Tibial artery (tissue), 4 donors: ENCODE measurements around the gene HELT.
"Not testable (repeated sequence)": the region's sequence is repeated elsewhere in the genome, so short reads cannot be mapped to it uniquely, and the experiment has no call there.

ENCODE experiments used
- DNase-seq, 2 donors: peaks; one replicate each; pipeline ENCODE4 v3.0.0-alpha.2; 2019
- H3K27ac ChIP-seq, 2 donors: fragments of 200-600 bp; sonication (generic) in 1 of 2; 1 replicate in 1 of 2; 2 replicates in 1 of 2; pipeline ENCODE4 v1.5.1; 2018 to 2019; ENCODE audit warnings: mild to moderate bottlenecking in 1 of 2
- H3K27me3 ChIP-seq, 2 donors: fragments of 200-600 bp; sonication (generic) in 1 of 2; one replicate each; pipeline versions ENCODE4 v1.5.1 to v1.6.0; 2016 to 2019
- H3K36me3 ChIP-seq, 3 donors: fragments of 200-600 bp; sonication (generic) in 2 of 3; one replicate each; pipeline ENCODE4 v1.5.1; 2016 to 2019; ENCODE audit warnings: mild to moderate bottlenecking in 2 of 3
- H3K4me1 ChIP-seq, 4 donors: fragments of 200-600 bp; sonication (generic) in 2 of 4; 1 replicate in 3 of 4; 2 replicates in 1 of 4; pipeline ENCODE4 v1.5.1; 2016 to 2019
- H3K4me3 ChIP-seq, 2 donors: fragments of 200-600 bp; sonication (generic) in 1 of 2; 1 replicate in 1 of 2; 2 replicates in 1 of 2; pipeline ENCODE4 v1.5.1; 2018 to 2019; ENCODE audit warnings: mild to moderate bottlenecking in 2 of 2
- H3K9me3 ChIP-seq, 3 donors: fragments of 200-600 bp; sonication (generic) in 1 of 3; one replicate each; pipeline ENCODE4 v1.5.1; 2016 to 2019
- intact Hi-C: fragments of 100-400 bp; cut with DNase I; formaldehyde crosslinking; loops from one replicate; pipeline ENCODE4 v1.15.0; 2023; ENCODE audit warnings: low total_unique reads
- TF ChIP-seq, protein P1 (sequence below), 2 experiments: fragments of 200-600 bp in 1 of 2; fragments of 450-650 bp in 1 of 2; IDR thresholded peaks; one replicate each; pipeline ENCODE4 v1.5.1; 2017 to 2019; ENCODE audit warnings: antibody characterized with exemption in 2 of 2, mild to moderate bottlenecking in 1 of 2, moderate library complexity in 1 of 2

HELT gene

DNA sequence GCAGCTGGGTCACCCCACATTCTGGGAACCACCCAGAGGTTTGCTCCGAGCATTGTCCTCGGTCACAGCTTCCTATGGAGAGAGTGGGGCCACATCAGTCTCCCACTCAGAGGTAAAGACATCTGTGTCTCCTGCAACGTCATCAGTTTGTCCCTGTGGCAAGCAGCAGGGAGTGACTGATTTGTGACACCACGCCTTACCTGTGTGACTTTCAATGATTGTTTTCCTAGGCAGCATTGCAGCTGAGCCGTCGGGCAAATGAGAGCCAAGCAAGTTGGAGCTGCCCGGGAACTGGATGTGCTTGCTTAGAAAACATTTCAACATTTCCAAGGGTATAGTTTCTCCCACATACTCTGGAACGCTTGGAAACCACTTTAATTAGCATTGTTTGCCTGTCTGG lies 29.7 kb upstream of the HELT start:
- no peak overlapping the region for H3K27ac ChIP-seq
- no peaks in the 10 kb centered on the region for H3K9me3 ChIP-seq
- DNase-seq: no peak
- H3K4me3 ChIP-seq: no peak overlapping the region
- H3K36me3 ChIP-seq: no peaks in the 10 kb centered on the region
- peaks cover 0 to 7% of the 10 kb centered on the region in 2 donors for H3K27me3 ChIP-seq
- TF ChIP-seq, protein P1, sequence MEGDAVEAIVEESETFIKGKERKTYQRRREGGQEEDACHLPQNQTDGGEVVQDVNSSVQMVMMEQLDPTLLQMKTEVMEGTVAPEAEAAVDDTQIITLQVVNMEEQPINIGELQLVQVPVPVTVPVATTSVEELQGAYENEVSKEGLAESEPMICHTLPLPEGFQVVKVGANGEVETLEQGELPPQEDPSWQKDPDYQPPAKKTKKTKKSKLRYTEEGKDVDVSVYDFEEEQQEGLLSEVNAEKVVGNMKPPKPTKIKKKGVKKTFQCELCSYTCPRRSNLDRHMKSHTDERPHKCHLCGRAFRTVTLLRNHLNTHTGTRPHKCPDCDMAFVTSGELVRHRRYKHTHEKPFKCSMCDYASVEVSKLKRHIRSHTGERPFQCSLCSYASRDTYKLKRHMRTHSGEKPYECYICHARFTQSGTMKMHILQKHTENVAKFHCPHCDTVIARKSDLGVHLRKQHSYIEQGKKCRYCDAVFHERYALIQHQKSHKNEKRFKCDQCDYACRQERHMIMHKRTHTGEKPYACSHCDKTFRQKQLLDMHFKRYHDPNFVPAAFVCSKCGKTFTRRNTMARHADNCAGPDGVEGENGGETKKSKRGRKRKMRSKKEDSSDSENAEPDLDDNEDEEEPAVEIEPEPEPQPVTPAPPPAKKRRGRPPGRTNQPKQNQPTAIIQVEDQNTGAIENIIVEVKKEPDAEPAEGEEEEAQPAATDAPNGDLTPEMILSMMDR (IDR thresholded peaks at IDR 0.05): no peak
- intact Hi-C loops: no loop called here
- H3K4me1 ChIP-seq: peaks cover 0 to 4% (median 2%) of the 10 kb centered on the region in 4 donors

DNA sequence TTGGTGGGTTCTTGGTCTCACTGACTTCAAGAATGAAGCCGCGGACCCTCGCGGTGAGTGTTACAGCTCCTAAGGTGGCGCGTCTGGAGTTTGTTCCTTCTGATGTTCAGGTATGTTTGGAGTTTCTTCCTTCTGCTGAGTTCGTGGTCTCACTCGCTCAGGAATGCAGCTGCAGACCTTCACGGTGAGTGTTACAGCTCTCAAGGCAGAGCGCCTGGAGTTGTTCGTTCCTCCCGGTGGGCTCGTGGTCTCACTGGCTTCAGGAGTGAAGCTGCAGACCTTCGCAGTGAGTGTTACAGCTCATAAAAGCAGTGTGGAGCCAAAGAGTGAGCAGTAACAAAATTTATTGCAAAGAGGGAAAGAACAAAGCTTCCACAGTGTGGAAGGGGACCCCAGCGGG lies 29.0 kb upstream of the HELT start:
- DNase-seq, H3K4me1 ChIP-seq, H3K9me3 ChIP-seq, intact Hi-C loops, H3K4me3 ChIP-seq, H3K27ac ChIP-seq, H3K36me3 ChIP-seq, H3K27me3 ChIP-seq: not testable (repeated sequence)

DNA sequence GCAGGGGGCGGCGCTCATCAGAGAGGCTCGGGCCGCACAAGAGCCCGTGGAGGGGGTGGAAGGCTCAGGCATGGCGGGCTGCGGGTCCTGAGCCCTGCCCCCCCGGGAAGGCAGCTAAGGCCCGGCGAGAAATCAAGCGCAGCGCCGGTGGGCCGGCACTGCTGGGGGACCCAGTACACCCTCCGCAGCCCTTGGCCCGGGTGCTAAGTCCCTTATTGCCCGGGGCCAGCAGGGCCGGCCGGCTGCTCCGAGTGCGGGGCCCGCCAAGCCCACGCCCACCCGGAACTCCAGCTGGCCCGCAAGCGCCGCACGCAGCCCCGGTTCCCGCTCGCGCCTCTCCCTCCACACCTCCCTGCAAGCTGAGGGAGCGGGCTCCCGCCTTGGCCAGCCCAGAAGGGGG lies 28.2 kb upstream of the HELT start:
- H3K4me1 ChIP-seq, H3K36me3 ChIP-seq, H3K9me3 ChIP-seq, intact Hi-C loops, H3K4me3 ChIP-seq, DNase-seq, H3K27ac ChIP-seq, H3K27me3 ChIP-seq: not testable (repeated sequence)

DNA sequence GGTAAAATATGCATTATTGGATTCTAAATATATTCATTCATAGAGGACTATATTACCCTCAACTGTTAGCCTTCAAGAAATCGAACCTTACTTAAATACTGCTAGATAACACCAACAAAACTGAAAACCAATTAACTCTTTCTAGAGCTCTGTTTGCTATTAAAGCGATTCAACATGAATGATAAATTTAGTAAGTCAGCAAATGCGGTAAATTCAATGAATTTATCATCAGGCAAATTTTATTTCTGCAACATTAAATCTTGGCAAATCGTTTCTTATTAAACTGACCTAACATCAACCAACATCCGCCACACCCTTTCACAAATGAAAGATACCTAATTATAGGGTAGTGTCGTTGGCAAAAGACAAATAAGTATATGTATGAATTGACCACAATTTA lies 26.4 kb upstream of the HELT start:
- H3K36me3 ChIP-seq: no peaks in the 10 kb centered on the region
- H3K4me3 ChIP-seq: no peak overlapping the region
- TF ChIP-seq, protein P1 (IDR thresholded peaks at IDR 0.05): no peak
- H3K9me3 ChIP-seq: no peaks in the 10 kb centered on the region
- DNase-seq: no peak
- H3K27ac ChIP-seq: no peak overlapping the region
- intact Hi-C loops: no loop called here
- H3K4me1 ChIP-seq: no peaks in the 10 kb centered on the region
- peaks cover 0 to 7% of the 10 kb centered on the region in 2 donors for H3K27me3 ChIP-seq

DNA sequence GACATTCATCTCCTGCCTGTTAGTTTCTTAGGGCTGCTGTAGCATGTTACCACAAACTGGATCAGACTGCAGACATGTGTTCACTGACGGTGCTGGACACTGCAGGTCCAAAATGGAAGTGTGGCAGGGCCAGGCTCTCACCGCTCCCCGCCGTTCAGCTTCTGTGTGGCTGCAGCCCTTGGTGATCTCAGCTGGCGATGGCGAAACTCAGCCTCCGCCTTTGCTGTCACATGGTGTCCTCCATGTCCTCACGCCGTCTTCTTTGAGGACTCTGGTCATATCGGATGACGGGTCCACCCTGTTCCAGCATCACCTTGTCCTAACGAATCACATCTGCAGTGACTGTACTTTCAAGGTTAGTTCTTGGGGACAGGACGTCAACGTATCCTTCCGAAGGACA lies 25.9 kb upstream of the HELT start:
- H3K27ac ChIP-seq: no peak overlapping the region
- H3K27me3 ChIP-seq: peaks cover 0 to 7% of the 10 kb centered on the region in 2 donors
- no peak for DNase-seq
- no peaks in the 10 kb centered on the region for H3K9me3 ChIP-seq
- TF ChIP-seq, protein P1 (IDR thresholded peaks at IDR 0.05): no peak
- H3K4me1 ChIP-seq: no peaks in the 10 kb centered on the region
- H3K4me3 ChIP-seq: no peak overlapping the region
- H3K36me3 ChIP-seq: no peaks in the 10 kb centered on the region
- intact Hi-C loops: no loop called here

DNA sequence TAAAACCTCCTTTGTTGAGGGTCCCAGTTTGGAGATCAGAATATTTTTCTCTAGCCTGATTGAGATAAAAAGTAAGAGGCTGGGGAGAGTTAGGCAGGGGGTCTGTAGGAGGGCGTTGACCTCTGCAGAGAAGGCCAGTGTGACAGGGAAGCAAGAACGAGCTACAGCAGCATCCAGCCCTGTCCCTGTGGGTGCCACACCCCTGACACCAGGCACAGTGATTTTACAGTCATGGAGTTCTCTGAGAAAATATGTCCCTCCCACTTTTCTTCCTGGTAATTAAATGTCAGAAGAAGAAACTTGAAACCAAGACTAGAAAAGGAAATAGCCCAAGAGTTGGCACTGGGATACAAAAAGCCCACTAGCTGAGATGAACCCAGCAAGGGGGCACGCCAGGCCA lies 25.0 kb upstream of the HELT start:
- H3K9me3 ChIP-seq: no peaks in the 10 kb centered on the region
- TF ChIP-seq, protein P1 (IDR thresholded peaks at IDR 0.05): no peak
- H3K36me3 ChIP-seq: no peaks in the 10 kb centered on the region
- no peaks in the 10 kb centered on the region for H3K4me1 ChIP-seq
- H3K27ac ChIP-seq: no peak overlapping the region
- intact Hi-C loops: no loop called here
- H3K27me3 ChIP-seq: peaks cover 0 to 7% of the 10 kb centered on the region in 2 donors
- no peak for DNase-seq
- no peak overlapping the region for H3K4me3 ChIP-seq

DNA sequence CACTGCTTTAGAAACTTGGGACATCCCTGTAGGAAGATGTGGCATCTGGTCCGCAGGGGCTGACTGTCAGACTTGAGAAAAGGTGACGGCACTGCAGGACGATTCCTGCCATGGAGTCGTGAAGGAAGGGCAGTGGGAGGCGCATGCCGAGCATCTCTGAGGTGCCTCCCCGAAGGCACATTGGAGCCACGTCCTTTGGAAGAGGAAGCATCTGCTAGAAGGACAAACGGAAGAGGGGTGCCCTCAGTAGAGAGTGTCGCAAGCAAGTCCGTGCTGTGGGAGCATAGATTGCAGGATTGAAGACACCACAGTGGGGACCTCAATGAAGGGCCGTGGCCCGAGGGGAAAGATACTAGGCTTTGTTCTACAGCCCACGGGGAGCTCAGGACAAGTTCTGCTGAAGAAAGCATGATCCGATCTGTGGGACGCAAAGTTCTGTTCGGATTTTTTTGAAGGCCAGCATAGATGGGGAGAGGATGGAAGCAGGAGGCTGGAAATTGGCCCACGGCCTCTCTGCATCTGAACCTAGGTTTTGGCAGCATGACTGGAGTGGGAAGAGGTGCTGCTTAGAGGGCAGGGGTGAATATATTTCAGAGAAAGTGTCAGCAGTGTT lies 24.2 kb upstream of the HELT start:
- Histone ChIP-seq H3K27ac (no peak overlapping the region), H3K27me3 (peaks cover 0 to 7% of the 10 kb centered on the region in 2 donors), H3K4me3 (no peak overlapping the region), H3K9me3 (no peaks in the 10 kb centered on the region), H3K36me3 (no peaks in the 10 kb centered on the region), H3K4me1 (no peaks in the 10 kb centered on the region)
- intact Hi-C loops: no loop called here
- TF ChIP-seq, protein P1 (IDR thresholded peaks at IDR 0.05): no peak
- DNase-seq: no peak
